ENCODE results near the gene CEP135. TPM values are rescaled to one million over a fixed set of nuclear protein-coding genes. Genes with fewer than 3 reads are reported as not detected.

The CEP135 gene
- total and polyA plus RNA-seq, 2 donors (not counting 3 experiments of a cell fraction or from before 2014, with no cell fraction given): 2.8 to 15.3 TPM

GRCh38 chr4:56051710-56052075, 102.9 kb downstream of the CEP135 start:
- Histone ChIP-seq H3K9ac (replicated peaks; ENCODE audit: extremely low read depth, insufficient read depth, low read length) (no peak overlapping the region), H4K20me1 (replicated peaks; ENCODE audit: control insufficient read depth, extremely low read depth, insufficient read depth, low read length) (no peaks in the 10 kb centered on the region), H3K27ac (ENCODE audit: insufficient read depth, low read depth, low read length) (no peak overlapping the region), H3K9me1 (replicated peaks; ENCODE audit: control insufficient read depth, extremely low read depth, insufficient read depth, low read length) (peaks cover 2% of the 10 kb centered on the region), H3K4me2 (ENCODE audit: insufficient read depth, low read length) (no peak overlapping the region), H3K9me3 (replicated peaks; ENCODE audit: control insufficient read depth, insufficient read depth, low read length) (no peaks in the 10 kb centered on the region), H3K36me3 (ENCODE audit: control insufficient read depth in 2 of 2, extremely low read depth in 1 of 2, insufficient read depth in 2 of 2, low read length in 2 of 2) (no peaks in the 10 kb centered on the region), H3K27me3 (ENCODE audit: control insufficient read depth in 2 of 2, insufficient read depth in 2 of 2, low read length in 2 of 2) (no peaks in the 10 kb centered on the region), H3K79me2 (ENCODE audit: control insufficient read depth, insufficient read depth, low read length) (no peaks in the 10 kb centered on the region), H2AFZ (ENCODE audit: low read depth, low read length) (no peak overlapping the region), H3K4me3 (replicated peaks in 1 of 3; ENCODE audit: insufficient read depth in 1 of 3, low read depth in 1 of 3, low read length in 3 of 3) (no peak overlapping the region), H3K4me1 (ENCODE audit: control insufficient read depth, extremely low read depth, insufficient read depth, low read length) (peaks cover 6% of the 10 kb centered on the region)
- no peak for FAIRE-seq
- TF ChIP-seq POLR2AphosphoS5 (IDR thresholded peaks at IDR 0.05; ENCODE audit: insufficient read depth, low read depth, low read length) (no peak), MAX (IDR thresholded peaks at IDR 0.05; ENCODE audit: insufficient read depth, insufficient read length) (no peak), POLR2A (IDR thresholded peaks at IDR 0.05; ENCODE audit: low read depth, low read length) (no peak)
- no TSS peak for BruUV-seq (replicated peaks)
- dilution Hi-C loops (cut with MboI; ENCODE audit: extremely low pct_ligation_motif_present, low sequenced_read_pairs): no loop called here
- DNase-seq (ENCODE audit: low read depth, low spot score): no peak
- intact Hi-C loops (cut with micrococcal nuclease): no loop called here
- CTCF ChIA-PET: interaction anchor here (1.0 kb wide), 1 partner anchor 103 kb away, joined by 4 read pairs; the partner anchor contains the start of gene CEP135
- POLR2A ChIA-PET: no interaction called here

- TF ChIP-seq JUN (IDR thresholded peaks at IDR 0.05; ENCODE audit: borderline replicate concordance, insufficient read depth, insufficient read length, low read depth): no peak
- no peak for TF ChIP-seq CTCF (IDR thresholded peaks at IDR 0.05; ENCODE audit: extremely low read depth in 1 of 2, insufficient read depth in 1 of 2, low read depth in 1 of 2, low read length in 2 of 2)
- dilution Hi-C loops (cut with MboI; ENCODE audit: extremely low pct_ligation_motif_present, low sequenced_read_pairs): no loop called here
- intact Hi-C loops (cut with micrococcal nuclease): no loop called here
- H3K9me1 ChIP-seq (replicated peaks; ENCODE audit: control insufficient read depth, extremely low read depth, insufficient read depth, low read length): peaks cover 2% of the 10 kb centered on the region
- H3K9ac ChIP-seq (replicated peaks; ENCODE audit: extremely low read depth, insufficient read depth, low read length): no peak overlapping the region
- H3K27ac ChIP-seq (ENCODE audit: insufficient read depth, low read depth, low read length): no peak overlapping the region
- DNase-seq (ENCODE audit: low read depth, low spot score) (no peak), FAIRE-seq (no peak)
- POLR2A ChIA-PET: no interaction called here
- no peak overlapping the region for H2AFZ ChIP-seq (ENCODE audit: low read depth, low read length)
- no peaks in the 10 kb centered on the region for H3K27me3 ChIP-seq (ENCODE audit: control insufficient read depth in 2 of 2, insufficient read depth in 2 of 2, low read length in 2 of 2)
- H3K79me2 ChIP-seq (ENCODE audit: control insufficient read depth, insufficient read depth, low read length): no peaks in the 10 kb centered on the region
- BruUV-seq (replicated peaks): no TSS peak
- CTCF ChIA-PET: interaction anchor here (1.5 kb wide), 1 partner anchor 103 kb away, joined by 4 read pairs; the partner anchor contains the start of gene CEP135
- no peaks in the 10 kb centered on the region for H4K20me1 ChIP-seq (replicated peaks; ENCODE audit: control insufficient read depth, extremely low read depth, insufficient read depth, low read length)
- H3K4me3 ChIP-seq (replicated peaks in 1 of 3; ENCODE audit: insufficient read depth in 1 of 3, low read depth in 1 of 3, low read length in 3 of 3): no peak overlapping the region
- H3K4me2 ChIP-seq (ENCODE audit: insufficient read depth, low read length): no peak overlapping the region
- no peaks in the 10 kb centered on the region for H3K36me3 ChIP-seq (ENCODE audit: control insufficient read depth in 2 of 2, extremely low read depth in 1 of 2, insufficient read depth in 2 of 2, low read length in 2 of 2)
- H3K4me1 ChIP-seq (ENCODE audit: control insufficient read depth, extremely low read depth, insufficient read depth, low read length): peaks cover 6% of the 10 kb centered on the region
- no peaks in the 10 kb centered on the region for H3K9me3 ChIP-seq (replicated peaks; ENCODE audit: control insufficient read depth, insufficient read depth, low read length)
Measured at GRCh38 chr4:56052481-56052880, 103.7 kb downstream of the CEP135 start.
